ENCODE measurements around the gene NEBL.

DNA sequence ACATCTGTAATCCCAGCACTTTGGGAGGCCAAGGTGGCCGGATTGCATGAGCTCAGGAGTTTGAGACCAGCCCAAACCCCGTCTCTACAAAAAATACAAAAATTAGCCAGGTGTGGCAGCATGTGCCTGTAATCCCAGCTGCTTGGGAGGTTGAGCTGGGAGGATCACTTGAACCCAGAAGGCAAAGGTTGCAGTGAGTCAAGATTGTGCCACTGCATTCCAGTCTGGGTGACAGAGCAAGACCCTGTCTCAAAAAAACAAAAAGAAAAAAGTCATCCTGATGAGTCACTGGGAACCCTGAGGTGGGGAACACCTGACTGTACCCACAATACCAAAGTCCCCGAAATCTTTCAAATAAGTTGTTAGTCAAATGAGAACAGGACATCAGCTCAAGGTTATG, 80.0 kb downstream of the NEBL start:
- TF ChIP-seq FOXK1 (CRISPR knock-in tag; IDR thresholded peaks at IDR 0.05; ENCODE audit: borderline replicate concordance) (no peak), POLR2A (conservative IDR thresholded peaks at IDR 0.05) (no peak), ZFX (CRISPR knock-in tag; IDR thresholded peaks at IDR 0.05) (no peak), NR2C2 (CRISPR knock-in tag; IDR thresholded peaks at IDR 0.05) (no peak), NR2C2 (tag; IDR thresholded peaks at IDR 0.05) (no peak), POLR3A (IDR thresholded peaks at IDR 0.05; ENCODE audit: borderline replicate concordance, extremely low read depth, insufficient read depth, insufficient read length) (no peak), NFYB (IDR thresholded peaks at IDR 0.05; ENCODE audit: extremely low read depth, insufficient read length) (no peak), JUN (IDR thresholded peaks at IDR 0.05; ENCODE audit: borderline replicate concordance, low read depth, low read length) (no peak), JUN (CRISPR knock-in tag; IDR thresholded peaks at IDR 0.05; ENCODE audit: borderline replicate concordance) (no peak)
- TF ChIP-seq, protein P1, sequence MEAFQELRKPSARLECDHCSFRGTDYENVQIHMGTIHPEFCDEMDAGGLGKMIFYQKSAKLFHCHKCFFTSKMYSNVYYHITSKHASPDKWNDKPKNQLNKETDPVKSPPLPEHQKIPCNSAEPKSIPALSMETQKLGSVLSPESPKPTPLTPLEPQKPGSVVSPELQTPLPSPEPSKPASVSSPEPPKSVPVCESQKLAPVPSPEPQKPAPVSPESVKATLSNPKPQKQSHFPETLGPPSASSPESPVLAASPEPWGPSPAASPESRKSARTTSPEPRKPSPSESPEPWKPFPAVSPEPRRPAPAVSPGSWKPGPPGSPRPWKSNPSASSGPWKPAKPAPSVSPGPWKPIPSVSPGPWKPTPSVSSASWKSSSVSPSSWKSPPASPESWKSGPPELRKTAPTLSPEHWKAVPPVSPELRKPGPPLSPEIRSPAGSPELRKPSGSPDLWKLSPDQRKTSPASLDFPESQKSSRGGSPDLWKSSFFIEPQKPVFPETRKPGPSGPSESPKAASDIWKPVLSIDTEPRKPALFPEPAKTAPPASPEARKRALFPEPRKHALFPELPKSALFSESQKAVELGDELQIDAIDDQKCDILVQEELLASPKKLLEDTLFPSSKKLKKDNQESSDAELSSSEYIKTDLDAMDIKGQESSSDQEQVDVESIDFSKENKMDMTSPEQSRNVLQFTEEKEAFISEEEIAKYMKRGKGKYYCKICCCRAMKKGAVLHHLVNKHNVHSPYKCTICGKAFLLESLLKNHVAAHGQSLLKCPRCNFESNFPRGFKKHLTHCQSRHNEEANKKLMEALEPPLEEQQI (IDR thresholded peaks at IDR 0.05): no peak
- TF ChIP-seq, protein P2, sequence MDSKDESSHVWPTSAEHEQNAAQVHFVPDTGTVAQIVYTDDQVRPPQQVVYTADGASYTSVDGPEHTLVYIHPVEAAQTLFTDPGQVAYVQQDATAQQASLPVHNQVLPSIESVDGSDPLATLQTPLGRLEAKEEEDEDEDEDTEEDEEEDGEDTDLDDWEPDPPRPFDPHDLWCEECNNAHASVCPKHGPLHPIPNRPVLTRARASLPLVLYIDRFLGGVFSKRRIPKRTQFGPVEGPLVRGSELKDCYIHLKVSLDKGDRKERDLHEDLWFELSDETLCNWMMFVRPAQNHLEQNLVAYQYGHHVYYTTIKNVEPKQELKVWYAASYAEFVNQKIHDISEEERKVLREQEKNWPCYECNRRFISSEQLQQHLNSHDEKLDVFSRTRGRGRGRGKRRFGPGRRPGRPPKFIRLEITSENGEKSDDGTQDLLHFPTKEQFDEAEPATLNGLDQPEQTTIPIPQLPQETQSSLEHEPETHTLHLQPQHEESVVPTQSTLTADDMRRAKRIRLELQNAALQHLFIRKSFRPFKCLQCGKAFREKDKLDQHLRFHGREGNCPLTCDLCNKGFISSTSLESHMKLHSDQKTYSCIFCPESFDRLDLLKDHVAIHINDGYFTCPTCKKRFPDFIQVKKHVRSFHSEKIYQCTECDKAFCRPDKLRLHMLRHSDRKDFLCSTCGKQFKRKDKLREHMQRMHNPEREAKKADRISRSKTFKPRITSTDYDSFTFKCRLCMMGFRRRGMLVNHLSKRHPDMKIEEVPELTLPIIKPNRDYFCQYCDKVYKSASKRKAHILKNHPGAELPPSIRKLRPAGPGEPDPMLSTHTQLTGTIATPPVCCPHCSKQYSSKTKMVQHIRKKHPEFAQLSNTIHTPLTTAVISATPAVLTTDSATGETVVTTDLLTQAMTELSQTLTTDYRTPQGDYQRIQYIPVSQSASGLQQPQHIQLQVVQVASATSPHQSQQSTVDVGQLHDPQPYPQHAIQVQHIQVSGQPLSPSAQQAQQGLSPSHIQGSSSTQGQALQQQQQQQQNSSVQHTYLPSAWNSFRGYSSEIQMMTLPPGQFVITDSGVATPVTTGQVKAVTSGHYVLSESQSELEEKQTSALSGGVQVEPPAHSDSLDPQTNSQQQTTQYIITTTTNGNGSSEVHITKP (IDR thresholded peaks at IDR 0.05; ENCODE audit: partially characterized antibody): no peak
